ENCODE data around the gene JAM2. TPM values are rescaled to one million over a fixed set of nuclear protein-coding genes. Genes with fewer than 3 reads are reported as not detected.
A peak's percentile ranks its signal among the peaks of the same experiment; 100 is the strongest.

Gene JAM2
- total RNA-seq, 2 donors from 2014 or later: 12.3 to 15.6 TPM

DNA sequence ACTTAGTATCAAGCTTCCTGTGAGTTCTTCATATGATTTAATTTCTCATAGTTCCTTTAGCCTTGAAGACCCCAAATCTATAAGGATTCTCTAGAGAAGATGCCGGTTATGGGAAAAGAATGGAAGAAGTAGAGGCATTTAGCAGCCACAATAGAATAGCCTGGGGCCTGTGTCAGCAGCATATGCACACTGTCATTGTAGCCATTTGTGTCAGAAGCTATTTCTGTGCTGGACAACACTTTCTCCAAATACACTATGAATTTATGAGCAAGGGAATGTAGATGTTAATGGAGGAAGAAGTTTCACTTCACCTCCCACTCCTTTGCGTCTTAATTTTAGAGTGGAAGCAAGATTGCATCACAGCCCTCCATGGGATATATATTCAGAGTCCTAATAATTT is 17.4 kb downstream of the JAM2 start:
- TF ChIP-seq, protein P1, sequence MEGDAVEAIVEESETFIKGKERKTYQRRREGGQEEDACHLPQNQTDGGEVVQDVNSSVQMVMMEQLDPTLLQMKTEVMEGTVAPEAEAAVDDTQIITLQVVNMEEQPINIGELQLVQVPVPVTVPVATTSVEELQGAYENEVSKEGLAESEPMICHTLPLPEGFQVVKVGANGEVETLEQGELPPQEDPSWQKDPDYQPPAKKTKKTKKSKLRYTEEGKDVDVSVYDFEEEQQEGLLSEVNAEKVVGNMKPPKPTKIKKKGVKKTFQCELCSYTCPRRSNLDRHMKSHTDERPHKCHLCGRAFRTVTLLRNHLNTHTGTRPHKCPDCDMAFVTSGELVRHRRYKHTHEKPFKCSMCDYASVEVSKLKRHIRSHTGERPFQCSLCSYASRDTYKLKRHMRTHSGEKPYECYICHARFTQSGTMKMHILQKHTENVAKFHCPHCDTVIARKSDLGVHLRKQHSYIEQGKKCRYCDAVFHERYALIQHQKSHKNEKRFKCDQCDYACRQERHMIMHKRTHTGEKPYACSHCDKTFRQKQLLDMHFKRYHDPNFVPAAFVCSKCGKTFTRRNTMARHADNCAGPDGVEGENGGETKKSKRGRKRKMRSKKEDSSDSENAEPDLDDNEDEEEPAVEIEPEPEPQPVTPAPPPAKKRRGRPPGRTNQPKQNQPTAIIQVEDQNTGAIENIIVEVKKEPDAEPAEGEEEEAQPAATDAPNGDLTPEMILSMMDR (IDR thresholded peaks at IDR 0.05): no peak
- Histone ChIP-seq H3K36me3 (no peaks in the 10 kb centered on the region), H3K9me3 (no peaks in the 10 kb centered on the region), H3K4me3 (no peak overlapping the region), H3K27me3 (no peaks in the 10 kb centered on the region), H3K4me1 (no peaks in the 10 kb centered on the region), H3K27ac (no peak overlapping the region)
- no peak for DNase-seq (ENCODE audit: low spot score)

DNA sequence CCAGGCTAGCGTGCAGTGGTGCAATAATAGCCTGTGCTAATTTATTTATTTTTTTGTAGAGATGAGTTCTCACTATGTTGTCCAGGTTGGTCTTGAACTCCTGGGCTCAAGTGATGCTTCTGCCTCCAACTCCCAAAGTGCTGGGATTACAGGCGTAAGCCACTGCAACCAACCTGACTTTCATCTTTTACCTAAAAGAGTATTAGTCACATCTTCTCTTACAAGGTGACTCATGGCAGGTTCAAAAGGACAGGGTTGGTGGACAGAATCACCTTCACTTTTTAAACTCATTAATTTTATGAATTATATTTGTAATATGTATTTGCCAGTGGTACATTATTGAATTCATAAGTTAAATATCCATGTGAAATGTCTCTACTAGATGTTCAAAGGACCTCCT is 18.1 kb downstream of the JAM2 start:
- TF ChIP-seq, protein P1 (IDR thresholded peaks at IDR 0.05): no peak
- no peak for DNase-seq (ENCODE audit: low spot score)
- no peaks in the 10 kb centered on the region for H3K4me1 ChIP-seq
- H3K27ac ChIP-seq: no peak overlapping the region
- no peak overlapping the region for H3K4me3 ChIP-seq
- no peaks in the 10 kb centered on the region for H3K9me3 ChIP-seq
- no peaks in the 10 kb centered on the region for H3K36me3 ChIP-seq
- H3K27me3 ChIP-seq: no peaks in the 10 kb centered on the region

DNA sequence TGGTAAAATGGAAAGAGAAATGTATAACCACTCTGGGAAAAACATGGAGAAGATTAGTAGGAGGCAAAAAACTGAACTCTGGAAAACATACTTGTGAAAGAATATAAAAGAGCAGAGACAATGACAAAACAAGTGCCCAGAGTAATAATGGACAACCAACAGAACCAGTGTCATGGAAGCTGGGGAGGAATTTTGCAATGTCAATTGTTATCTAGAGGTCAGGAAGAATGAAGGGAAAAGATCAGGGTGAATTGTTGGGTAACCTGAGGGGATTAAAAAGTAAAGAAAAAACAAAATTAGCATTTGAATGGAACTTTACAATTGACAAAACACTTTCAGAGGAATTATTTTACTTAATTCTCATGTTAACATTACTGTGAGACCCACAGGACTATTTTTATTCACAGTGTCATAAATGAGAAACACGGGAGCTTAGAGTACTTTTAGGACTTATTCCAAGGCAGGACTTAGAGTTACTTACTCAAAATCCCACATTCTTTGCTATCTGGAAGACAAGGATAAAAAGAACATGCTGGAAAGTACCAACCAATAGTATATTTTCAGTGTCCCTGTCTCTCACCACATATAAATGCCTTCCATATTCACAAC is 19.5 kb downstream of the JAM2 start:
- no peaks in the 10 kb centered on the region for H3K9me3 ChIP-seq
- no peak for DNase-seq (ENCODE audit: low spot score)
- H3K27ac ChIP-seq: no peak overlapping the region
- no peaks in the 10 kb centered on the region for H3K4me1 ChIP-seq
- TF ChIP-seq, protein P1 (IDR thresholded peaks at IDR 0.05): no peak
- H3K27me3 ChIP-seq: no peaks in the 10 kb centered on the region
- H3K4me3 ChIP-seq: no peak overlapping the region
- no peaks in the 10 kb centered on the region for H3K36me3 ChIP-seq

DNA sequence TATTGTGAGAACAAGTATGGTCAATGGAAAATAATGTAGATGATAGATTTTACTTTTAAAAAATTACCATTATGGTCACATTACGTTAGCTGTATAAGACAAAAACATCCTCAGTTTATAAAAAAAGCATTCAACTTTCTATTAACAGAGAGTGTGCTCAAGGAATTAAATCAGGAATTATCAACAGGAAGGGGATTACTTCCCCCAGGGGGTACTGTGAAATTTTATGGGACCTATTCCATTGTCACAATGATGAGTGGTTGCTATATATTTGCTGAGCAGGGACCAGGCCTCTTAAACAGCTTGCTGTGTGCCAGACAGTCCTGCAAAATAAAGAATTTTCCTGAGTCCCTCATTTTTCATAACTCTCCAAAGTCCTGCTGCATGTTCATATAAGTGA is 21.2 kb downstream of the JAM2 start:
- Histone ChIP-seq H3K27ac (no peak overlapping the region), H3K9me3 (no peaks in the 10 kb centered on the region), H3K4me3 (no peak overlapping the region), H3K4me1 (peaks cover 0 to 5% of the 10 kb centered on the region in 2 donors), H3K36me3 (no peaks in the 10 kb centered on the region), H3K27me3 (no peaks in the 10 kb centered on the region)
- DNase-seq (ENCODE audit: low spot score): no peak
- TF ChIP-seq, protein P1 (IDR thresholded peaks at IDR 0.05): no peak

DNA sequence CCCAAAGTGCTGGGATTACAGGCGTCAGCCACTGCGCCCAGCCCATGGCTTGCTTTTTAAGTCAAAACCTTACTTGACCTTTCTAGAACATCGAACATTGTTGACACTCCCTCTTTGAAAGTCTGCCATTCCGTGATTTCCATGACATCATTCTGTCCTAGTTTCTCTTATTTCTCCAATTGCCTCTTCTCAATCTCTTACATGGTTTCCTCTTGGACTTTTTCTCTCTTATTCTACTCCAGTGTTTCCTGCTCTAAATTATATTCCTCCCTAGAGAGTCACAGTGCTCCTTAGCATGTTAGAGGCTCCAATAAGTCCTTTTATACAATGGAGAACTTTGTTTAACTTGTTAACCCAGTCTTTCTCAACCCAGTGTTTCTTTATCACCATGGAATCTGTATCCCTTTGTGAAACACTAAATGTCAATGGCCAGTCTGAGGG is 25.5 kb downstream of the JAM2 start:
- peaks cover 0 to 5% of the 10 kb centered on the region in 2 donors for H3K4me1 ChIP-seq
- H3K4me3 ChIP-seq: no peak overlapping the region
- no peak for DNase-seq (ENCODE audit: low spot score)
- TF ChIP-seq, protein P1 (IDR thresholded peaks at IDR 0.05): no peak
- no peaks in the 10 kb centered on the region for H3K36me3 ChIP-seq
- H3K27ac ChIP-seq: peak overlapping the region; percentile 1 to 43
- H3K9me3 ChIP-seq: no peaks in the 10 kb centered on the region
- H3K27me3 ChIP-seq: no peaks in the 10 kb centered on the region

DNA sequence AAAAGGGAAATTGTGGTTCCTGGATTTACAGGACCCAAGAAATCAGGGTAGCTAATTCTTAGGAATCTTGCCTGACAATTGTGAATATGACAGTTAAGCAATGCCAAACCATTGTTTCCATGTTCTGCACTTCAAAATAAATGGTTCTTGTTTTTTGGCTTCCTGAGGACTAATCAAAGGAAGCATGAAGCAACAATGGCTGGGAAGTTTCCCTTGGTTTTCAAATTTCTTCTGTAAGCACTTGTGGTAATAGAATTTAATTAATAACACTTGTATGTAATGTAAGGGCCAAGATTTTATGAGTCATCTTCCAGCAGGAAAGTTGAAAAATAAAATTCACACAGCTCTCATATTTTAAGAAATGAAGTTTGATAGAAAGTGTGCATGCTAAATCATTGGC is 31.7 kb downstream of the JAM2 start:
- TF ChIP-seq, protein P1 (IDR thresholded peaks at IDR 0.05): no peak
- Histone ChIP-seq H3K36me3 (no peaks in the 10 kb centered on the region), H3K27ac (peak overlapping the region in 1 of 2 donors; percentile 68), H3K4me3 (no peak overlapping the region), H3K4me1 (no peaks in the 10 kb centered on the region), H3K27me3 (no peaks in the 10 kb centered on the region), H3K9me3 (no peaks in the 10 kb centered on the region)
- DNase-seq (ENCODE audit: low spot score): no peak
